ENCODE measurements around the gene TST.

TST gene

DNA sequence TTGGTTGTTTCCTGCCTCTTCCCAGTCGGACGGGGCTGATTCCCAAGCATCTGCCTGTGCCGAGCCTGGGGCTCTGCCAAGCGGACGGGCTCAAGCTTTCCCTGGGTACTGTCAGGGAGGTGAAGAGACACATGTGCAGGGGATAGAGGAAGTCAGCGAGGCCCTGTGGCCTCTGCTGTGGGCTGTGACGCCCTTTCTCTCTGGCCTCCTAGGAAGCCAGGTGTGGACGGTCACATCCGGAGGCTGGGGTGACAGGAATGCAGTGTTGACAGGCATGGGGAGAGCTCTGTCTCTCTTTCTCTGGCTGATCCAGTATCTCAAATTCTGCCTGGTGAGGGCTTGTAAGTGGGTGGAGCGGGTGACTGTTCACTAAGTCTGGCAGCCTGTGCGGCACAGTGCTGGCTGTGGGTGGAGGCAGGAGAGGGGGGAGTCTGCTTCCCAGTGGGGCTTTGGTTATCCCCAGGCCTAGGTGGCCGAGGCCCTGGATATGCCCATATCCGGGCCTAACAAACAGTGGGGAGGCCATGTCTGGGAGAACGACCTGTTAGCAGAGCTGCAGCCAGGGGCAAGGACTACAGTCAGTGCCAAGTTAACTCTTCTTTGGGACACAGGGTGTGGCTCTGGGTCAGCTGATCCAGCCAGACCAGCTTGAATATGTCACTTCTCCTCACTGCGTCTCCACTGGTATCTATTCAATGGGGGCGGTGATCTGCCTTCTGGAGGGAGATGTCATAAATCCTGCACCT lies 34.2 kb upstream of the TST start:
- DNase-seq = no peak

DNA sequence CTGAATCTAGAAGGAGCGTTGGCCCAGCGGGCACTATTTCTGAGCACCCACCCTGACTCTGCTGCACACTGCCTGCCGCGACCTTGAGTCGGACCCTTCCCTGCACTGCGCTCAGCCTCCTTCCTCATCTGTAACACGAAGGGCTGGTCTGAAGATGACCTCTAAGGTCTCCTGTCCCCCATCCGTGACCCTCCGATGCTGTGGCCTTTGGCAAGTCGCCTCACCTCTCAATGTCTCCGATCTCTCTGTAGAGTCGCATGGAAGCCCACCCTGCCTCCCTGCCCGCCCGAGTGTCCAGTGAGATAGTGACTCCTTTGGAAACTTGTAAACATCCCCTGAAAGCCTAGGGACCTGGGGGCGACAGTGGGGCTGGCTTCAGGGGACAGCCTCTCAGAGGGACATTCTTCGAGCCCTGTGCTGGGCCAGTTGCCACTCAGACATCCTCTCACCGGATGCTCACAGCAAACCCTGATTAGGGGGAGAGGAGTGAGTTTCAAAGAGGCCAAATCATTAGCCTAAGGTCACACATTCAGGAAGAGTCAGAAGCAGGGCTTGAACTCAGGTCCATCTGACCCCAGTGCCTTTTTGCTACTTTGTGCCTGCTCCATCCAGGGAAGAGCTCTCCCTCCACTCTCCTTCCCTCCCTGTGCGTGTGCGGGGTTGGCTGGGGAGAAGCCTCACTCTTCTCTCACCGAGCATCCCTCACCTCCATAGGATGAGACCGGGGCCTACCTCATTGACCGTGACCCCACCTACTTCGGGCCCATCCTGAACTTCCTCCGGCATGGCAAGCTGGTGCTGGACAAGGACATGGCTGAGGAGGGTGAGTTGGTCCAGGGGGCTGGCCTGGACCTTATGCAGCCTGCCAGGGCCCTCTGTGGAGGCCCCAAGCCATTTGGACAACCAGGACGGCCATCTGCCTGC lies 33.4 kb upstream of the TST start:
- DNase-seq = no peak

DNA sequence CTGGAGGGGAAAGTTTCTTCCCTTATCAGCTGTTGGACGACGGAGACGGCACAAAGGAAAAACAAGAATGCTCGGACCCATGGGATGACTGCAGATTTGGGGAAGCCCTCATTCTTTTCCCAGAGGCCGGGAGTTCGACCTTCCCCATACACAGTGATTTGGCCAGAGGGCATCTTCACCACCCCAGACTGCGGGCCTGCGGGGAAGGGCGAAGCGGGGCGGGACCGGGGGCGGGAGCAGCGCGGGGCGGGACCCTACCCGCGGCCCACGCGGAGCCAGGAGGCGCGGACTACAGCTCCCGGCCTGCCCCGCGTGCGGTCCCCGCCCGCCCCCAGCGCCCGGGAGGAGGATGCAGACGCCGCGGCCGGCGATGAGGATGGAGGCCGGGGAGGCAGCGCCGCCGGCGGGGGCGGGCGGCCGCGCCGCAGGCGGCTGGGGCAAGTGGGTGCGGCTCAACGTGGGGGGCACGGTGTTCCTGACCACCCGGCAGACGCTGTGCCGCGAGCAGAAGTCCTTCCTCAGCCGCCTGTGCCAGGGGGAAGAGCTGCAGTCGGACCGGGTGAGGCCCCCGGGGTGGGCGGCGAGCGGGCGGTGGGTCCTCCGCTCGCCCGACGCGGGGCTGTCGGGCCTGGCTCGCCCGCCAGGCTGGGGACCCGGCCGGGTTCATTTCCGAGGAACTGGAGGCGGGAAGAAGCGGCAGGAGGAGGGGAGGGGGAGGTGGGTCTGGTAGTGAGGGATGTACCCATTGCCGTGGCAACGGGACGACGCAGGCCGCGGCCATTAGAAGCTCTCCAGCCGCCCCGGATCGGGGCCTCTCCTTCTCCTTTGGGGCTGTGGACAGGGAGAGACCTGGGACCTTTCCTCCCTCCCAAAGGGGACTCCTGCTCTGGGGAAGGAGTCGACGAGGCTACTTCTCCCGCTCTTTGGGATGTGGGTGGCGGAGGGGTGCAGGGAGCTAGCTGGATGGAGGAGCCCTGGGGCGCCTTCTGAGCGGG lies 32.4 kb upstream of the TST start, which contains the start of gene KCTD17:
Gene KCTD17 (plus strand): TSS at position 352 of the 995 bp plus-strand sequence. CDS start 19 bp downstream, at position 371.
- peak; percentile 77 for DNase-seq

DNA sequence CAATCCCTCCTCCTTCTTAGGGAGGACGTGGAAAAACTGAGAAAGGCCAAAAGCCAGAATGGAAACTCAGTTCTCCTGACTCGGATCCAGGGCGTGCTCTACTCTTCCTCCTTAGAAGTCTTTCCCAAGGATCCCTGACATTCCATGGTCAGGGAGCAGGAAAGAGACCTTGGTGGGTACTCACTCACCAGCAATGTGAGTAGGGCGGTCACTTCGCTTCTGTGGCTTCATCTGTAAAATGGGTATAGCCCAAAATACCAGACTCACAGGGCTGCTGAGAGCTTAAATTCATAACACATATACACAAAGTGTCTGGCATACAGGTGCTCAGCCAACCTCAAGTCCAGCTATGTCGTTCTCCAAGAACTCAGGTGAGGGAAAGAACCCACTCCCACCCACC lies 31.7 kb upstream of the TST start:
- DNase-seq = no peak

DNA sequence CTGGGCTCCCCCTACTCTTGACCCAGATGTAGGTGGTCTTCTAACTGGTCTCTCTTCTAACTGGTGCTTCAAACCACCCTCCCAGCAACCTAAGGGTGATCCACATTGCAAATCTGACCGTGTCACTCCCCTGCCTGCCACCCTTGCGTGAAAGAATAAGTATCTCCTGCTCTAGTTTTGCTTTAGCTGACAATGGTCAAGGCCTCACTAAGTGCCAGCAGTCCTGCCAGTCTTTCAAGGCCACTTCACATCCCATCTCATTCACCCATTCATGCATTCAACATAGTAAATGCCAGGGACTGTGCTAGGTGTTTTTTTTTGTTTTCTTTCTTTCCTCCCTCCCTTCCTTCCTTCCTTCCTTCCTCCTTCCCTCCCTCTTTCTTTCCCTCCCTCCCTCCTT lies 30.0 kb upstream of the TST start:
- DNase-seq = no peak

- DNase-seq = no peak
These were observed 28.9 kb upstream of the TST start for GRCh38 chr22:37048133-37048532.

DNA sequence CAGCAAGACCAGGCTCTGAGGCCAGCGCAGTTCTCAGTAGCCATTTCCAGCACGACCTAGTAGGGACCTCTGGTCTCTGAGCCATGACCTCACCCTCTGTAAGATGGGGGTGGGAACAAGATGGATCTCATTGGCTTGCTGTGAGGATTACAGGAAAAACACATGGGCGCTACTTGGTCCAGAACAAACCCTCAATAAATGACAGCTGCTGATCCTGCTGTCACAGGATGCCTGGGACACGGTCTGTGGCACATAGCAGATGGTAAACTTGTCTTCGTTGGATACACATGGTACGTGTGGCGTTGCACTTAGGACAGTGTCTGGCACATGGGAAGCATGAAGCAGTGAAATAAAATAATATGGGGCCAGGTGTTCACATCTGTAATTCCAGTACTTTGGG lies 27.8 kb upstream of the TST start:
- no peak for DNase-seq

- DNase-seq = no peak
These were observed 27.3 kb upstream of the TST start for GRCh38 chr22:37046589-37046988.

DNA sequence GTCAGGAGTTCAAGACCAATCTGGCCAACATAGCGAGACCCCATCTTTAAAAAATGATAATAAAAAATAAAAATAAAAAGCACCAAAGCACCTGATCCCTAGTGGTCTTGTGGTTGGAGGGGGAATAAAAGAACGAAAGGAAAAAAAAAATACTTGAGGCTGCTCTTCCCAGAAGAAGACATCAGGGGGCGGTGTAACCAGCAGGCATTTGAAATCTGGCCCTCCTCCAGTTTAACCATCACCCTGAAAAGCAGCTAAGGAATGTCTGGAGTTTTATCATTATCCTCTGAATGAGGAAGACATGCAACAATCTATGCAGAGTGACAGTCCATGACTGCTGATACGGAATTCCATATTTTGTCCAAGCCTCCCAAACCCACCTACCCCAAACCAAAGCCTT lies 26.7 kb upstream of the TST start:
- DNase-seq = no peak

DNA sequence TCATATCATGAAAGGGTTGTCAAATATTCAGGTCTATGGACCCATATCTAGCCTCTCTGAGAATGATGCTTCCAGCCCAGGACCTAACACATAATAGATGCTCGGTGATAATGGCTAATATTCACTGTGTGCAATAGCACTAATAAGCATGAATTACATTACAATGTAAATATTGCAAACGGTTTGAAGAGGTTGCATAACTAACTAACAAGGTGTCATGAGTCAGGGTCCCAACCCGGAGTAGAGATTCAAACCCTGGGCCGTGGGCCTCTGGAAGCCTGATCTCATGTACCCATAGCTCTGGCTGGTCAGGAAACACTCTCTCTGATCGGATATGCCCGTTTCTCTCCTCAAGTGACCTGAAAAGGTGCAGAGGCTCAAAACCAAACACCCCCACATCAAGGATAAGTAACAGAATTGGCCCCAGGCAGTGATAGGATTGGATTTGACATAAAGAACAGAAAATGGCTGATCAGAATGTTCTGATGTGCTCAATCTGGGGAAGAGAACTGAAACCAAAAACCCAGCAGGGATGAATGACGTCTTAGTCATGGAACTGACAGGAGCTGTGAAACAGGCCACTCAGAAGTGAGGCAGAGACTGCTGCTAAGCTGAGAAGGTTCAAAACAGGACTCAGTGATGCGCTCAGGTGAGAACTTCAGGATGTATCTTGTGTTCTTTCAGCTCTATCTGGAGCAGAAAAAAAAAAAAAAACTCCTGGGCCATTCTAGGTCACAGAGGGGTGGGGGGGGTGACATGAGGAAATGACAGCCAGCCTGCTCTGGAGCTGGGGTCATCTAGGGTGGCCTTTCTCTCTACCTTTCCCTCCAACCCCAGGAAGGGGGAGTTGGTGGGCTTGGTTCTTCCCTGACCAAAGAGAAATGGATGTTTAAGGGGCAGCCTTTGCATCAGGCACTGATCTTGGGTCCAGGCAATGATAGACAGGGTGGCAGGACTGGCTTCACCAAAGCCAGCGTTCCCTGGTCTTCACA lies 25.7 kb upstream of the TST start:
- DNase-seq = no peak

DNA sequence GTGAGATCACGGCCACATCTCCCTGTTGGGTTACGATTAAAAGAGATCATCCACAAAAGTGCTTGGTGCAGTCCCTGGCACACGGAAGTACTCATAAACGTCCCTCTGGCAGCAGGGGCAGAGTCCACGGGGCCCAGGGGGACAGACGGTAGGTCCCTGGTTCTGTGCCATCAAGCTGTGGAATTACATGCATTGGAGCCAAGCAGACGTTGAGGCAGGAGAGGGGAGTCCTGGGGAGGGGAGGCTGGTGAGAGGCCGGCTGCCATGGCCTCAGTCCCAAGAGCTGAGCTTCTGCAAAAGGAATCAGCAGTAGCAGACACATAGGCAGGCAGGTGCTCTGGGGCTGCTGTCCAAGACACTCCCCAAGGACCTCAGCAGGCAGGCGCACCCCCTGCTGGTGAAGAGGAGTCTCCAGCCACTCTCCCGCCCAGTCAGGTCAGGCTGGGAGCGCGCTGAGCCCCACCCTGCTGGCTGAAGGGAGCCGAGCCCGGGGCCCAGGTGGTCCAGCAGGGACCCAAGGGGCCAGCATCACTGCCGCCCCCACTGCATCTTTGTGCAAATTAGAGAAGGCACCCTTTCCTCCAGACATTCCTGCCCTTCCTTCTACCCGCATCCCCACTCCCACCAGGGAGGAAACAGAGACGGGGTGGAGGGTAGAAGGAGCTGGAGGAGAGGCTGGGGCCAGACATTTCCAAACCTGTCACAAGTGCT lies 24.7 kb upstream of the TST start:
- peak; percentile 45 for DNase-seq

GRCh38 chr22:37043209-37043827 lies 24.1 kb upstream of the TST start:
- no peak for DNase-seq

GRCh38 chr22:37039466-37039865 lies 20.2 kb upstream of the TST start:
- DNase-seq = no peak

DNA sequence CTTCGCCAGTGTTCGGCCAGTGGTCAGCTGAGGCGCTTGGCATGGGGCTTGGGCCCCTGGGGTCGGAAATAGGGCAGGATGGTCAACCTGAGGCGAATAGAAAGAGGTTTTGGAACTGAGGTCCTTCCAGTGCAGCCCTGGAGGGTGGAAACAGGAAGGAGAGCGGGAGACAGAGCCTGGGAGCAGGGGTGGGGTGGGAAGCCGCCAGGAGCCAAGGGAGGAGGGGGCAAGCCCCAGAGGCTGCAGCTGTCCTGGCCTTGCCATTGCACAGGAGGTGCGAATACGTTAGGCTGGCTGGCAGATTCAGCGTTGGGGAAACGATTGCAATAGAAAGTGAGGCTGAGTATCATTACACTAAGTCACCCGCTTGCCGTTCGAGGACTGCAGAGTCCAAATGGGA lies 18.4 kb upstream of the TST start:
- no peak for DNase-seq

DNA sequence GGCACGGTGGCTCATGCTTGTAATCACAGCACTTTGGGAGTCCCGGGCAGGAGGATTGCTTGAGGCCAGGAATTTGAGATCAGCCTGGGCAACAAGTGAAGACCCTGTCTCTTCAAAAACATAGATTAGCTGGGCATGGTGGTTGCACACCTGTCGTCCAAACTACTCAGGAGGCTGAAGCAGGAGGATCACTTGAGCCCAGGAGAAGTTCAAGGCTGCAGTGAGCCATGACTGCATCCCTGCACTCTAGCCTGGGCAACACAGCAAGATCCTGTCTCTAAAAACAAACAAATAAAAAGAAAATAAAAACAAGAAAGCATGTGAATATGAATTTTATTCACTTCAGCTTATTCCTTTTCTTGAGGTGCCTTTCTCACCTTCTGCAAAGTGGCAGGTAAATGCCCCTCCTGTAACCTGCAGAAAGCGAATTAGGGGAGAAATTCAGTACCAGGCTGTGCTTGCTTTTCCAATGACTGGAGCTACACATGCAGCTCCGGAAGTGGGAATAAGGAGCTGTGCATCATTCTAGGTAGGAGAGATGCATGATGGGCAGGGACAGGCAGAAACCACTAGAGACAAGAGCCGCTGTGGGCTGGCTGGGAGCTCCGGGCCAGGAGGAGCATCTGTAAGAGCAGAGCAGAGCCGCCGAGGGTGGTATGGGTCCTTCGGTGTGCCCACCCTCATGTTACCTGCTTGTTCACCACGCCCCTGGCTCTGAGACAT lies 17.6 kb upstream of the TST start:
- DNase-seq = no peak

DNA sequence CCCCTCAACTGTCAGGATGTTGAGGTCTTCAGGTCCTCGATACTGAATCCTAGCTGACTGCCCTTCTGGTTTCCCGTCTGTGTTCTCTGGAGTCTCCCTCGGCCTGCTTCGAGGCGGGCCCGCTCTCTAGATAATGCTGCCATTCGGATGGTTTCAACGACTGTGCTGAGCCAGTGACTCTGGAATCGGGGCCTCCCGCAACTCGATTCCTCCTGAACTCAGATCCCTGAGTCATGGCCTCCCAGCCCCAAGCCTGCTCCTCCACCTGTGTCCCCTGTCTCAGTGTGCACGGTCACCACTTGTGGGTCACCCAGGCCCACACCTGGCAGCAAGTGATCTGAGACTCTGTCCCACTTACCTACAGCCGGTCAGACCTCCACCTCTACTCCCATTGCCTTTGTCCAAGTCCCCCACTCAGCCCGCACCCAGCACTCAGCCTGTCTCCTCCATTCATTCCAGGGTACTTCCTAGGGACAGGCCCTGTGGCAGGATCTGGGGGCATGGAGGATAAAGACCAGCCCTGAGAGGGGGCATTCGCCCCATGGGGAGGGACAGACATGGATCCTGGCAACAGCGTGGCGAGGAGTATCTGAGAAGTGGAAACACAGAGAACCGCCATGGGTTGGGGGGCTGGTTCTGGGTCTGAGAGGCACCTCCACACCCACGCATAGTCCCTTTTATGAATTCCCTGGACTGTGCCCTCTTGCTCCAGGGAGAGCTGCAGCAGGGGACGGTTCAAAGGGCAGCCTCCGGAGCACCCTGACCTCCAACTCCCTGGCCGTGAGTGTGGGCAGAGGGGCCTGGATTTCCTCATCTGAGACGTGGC lies 14.6 kb upstream of the TST start:
- no peak for DNase-seq

- DNase-seq = no peak
These were observed 13.6 kb upstream of the TST start for GRCh38 chr22:37032535-37033460.

GRCh38 chr22:37032134-37032534 lies 12.9 kb upstream of the TST start:
- no peak for DNase-seq

Measured in CD4-positive, alpha-beta T cell treated with Interleukin-15 for 1 hour (primary cell).